ACHN (cell line): ENCODE data around the gene TNFRSF21.

Experiments
- DNase-seq: peaks from one replicate; pipeline ENCODE4 v3.0.0-alpha.2; 2015
- in situ Hi-C: cut with HindIII; loops from 2 replicates; pipeline ENCODE4 v1.10.0; 2017; ENCODE audit warnings: low sequenced_read_pairs, low pct_ligation_motif_present, low pct_unique_long_range_greater_than_20kb

Gene TNFRSF21

GRCh38 chr6:47262231-47262630, 47.5 kb downstream of the TNFRSF21 start:
- DNase-seq: no peak

GRCh38 chr6:47261191-47261590, 48.5 kb downstream of the TNFRSF21 start:
- in situ Hi-C loops: no loop called here

More at GRCh38 chr6:47262231-47262630, 47.5 kb downstream of the TNFRSF21 start:
- in situ Hi-C loops: no loop called here

DNA sequence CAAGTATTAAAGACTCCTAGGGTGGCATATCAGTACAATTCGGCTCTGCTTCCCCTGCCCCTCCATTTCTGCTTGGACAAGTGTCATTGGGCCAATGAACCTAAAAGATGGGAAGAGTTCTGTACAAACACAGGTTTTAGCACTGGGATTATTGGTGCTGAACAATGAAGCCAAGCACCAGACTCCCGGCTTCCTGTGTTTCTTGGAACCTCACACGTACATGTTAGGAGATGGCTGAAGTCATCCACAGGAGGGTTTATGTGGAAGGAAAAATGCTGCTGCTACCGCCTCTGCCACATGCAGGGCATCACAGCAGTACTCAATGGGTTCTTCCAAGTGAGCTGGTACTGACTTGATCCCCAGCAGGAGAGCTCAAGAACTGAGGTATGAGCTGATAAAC, 49.7 kb downstream of the TNFRSF21 start:
- in situ Hi-C loops: no loop called here
- no peak for DNase-seq

More at GRCh38 chr6:47261191-47261590, 48.5 kb downstream of the TNFRSF21 start:
- no peak for DNase-seq

- no peak for DNase-seq
- in situ Hi-C loops: no loop called here
Observed at GRCh38 chr6:47258724-47259347, 50.9 kb downstream of the TNFRSF21 start.

- in situ Hi-C loops: no loop called here
- DNase-seq: no peak
Observed at GRCh38 chr6:47256981-47257730, 52.5 kb downstream of the TNFRSF21 start.

DNA sequence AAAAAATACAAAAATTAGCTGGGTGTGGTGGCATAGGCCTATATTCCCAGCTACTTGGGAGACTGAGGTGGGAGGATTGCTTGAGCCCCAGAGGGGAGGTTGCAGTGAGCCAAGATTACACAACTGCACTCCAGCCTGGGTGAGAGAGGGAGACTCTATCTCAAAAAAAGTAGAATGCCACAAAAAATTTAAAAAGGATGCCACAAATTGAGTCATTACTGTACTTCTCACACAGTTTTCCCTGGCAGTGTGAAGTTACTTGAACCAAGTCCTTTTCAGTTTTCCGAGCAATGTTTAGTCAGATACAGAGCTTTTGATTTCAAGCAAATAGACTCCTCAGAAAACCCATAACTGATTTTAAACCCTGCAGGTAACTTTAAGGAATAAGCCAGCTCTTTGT, 53.3 kb downstream of the TNFRSF21 start:
- in situ Hi-C loops: no loop called here
- DNase-seq: no peak

DNA sequence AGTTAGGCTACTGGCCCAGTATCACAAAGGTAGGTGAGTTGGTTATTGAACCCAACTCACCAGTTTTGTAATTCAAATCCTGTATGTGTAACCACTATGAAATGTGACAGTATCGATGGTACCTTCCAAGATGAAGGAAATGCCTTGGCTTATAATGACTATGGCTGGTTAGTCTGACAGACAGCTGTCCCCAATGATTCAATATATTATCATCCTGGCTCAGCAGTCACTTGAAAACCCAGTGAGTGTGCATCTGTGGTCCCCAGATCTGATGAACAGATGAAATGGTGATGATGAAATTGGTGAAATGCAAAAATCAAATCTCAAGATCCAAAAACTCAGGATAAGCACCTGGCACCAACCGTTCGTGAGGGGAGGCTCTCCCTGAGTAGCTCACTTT, 54.8 kb downstream of the TNFRSF21 start:
- in situ Hi-C loops: no loop called here

GRCh38 chr6:47254051-47254450, 55.7 kb downstream of the TNFRSF21 start:
- DNase-seq: no peak
- in situ Hi-C loops: no loop called here

More for the DNA sequence above, 54.8 kb downstream of the TNFRSF21 start:
- no peak for DNase-seq

DNA sequence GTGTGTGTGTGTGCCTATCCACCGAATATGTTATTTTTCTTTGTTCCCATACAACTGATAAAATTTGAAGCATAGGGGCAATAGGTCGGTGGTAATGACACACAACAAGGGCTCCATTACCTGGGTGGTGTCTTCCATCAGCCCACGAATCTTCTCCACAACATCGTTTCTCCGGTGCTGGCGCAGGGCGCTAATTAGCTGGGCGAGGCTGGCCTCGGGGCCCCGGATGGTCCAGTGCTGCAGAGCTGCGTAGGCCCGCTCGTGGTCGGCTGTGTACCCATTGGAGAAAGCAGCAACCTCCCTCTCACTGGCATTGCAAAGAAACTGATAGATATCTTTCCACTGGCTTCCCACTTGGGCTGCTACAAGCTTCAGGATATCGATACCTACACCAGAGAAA, 56.6 kb downstream of the TNFRSF21 start:
- in situ Hi-C loops: no loop called here
- DNase-seq: no peak

DNA sequence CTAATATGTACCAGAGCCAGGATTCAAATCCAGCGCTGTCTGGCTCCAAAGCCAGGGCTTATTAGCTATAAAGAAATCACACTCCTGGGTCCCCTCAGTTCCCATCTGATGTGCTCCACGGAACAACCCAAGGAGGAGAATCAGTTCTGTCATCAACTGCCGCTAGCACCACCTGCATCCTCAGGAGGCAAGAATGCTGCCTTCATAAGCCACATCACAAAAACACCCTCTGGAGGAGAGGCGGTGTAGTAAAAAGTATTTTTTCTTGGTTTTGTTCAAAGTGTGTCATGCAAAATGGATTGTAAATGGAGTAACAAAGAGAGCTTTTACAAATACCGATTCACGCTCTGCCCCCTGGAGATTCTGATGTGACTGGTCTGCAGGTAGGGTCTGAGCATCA, 57.1 kb downstream of the TNFRSF21 start:
- in situ Hi-C loops: no loop called here
- DNase-seq: no peak

- no peak for DNase-seq
- in situ Hi-C loops: no loop called here
Observed at GRCh38 chr6:47251396-47251795, 58.3 kb downstream of the TNFRSF21 start.

DNA sequence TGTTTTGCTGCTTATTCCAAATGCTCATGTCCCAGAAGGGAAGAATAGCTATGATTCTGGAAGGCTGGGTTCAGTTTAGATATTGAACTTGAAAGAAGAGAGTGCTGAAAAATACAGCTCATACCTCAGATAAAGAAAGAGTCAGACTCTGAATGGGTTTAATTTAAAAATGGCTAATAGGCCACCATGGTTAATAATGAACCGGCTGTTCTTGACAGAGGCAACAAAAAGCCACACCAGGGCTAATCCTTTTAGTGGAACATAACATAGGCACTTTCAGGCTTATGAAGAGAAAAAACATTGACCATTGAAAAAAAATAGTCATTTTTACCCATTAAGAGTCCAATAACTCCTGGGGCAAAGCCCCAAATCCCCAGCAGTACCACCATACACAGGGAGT, 59.4 kb downstream of the TNFRSF21 start:
- in situ Hi-C loops: no loop called here
- DNase-seq: no peak

GRCh38 chr6:47248446-47248845, 61.3 kb downstream of the TNFRSF21 start:
- DNase-seq: no peak
- in situ Hi-C loops: no loop called here

DNA sequence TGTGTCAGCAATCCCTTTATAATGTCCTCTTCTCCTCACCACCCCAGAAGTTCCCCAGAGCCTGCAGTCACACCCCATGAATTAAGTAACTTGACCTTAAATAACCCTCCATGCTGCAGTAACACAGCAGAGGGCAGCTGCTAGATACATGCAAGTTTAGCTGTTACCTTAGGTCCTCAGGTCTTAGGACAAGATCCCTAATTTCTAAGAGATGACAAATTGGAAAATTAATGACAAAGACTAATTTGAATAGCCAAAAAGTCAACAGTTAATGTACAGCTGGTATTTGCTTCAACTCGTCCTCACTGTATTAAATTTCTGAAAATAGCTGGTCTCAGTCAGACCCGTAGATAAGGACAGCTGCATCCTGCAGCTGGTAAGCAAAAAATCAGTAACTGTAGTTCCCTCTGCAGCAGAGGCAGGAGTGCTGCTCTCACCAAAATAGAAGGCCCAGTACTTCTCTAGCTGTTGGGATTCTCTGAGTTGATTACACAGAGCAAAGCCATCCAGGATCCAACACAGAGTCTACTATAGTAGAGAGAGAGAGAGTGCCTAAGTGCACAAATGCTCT, 62.4 kb downstream of the TNFRSF21 start:
- DNase-seq: no peak
- in situ Hi-C loops: no loop called here

GRCh38 chr6:47246551-47246950, 63.2 kb downstream of the TNFRSF21 start:
- in situ Hi-C loops: no loop called here
- no peak for DNase-seq

DNA sequence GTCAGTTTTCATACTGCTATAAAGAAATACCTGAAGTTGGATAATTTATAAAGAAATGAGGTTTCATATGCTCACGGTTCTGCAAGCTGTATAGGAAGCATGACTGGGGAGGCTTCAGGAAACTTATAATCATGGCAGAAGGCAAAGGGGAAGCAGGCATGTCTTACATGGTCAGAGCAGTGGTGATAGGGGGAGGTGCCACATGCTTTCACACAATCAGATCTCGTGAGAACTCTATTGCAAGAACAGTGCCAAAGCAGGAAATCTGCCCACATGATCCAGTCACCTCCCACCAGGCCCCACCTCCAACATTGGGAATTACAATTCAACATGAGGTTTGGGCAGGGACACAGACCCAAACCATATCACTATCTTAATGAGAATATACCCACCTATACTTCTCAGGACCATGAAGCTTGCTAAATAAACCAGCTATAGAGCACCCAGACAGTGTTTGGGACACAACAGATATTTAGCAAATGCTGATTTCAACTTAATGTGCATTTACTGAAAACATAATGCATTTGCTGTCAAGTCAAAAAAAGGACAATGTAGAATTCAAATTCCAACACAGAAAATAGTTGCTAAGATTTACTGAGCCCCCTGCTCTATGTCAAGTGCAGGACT, 63.8 kb downstream of the TNFRSF21 start:
- DNase-seq: no peak
- in situ Hi-C loops: no loop called here

- DNase-seq: peak; percentile 82
- in situ Hi-C loops: no loop called here
Observed at GRCh38 chr6:47242483-47243386, 67.0 kb downstream of the TNFRSF21 start.

DNA sequence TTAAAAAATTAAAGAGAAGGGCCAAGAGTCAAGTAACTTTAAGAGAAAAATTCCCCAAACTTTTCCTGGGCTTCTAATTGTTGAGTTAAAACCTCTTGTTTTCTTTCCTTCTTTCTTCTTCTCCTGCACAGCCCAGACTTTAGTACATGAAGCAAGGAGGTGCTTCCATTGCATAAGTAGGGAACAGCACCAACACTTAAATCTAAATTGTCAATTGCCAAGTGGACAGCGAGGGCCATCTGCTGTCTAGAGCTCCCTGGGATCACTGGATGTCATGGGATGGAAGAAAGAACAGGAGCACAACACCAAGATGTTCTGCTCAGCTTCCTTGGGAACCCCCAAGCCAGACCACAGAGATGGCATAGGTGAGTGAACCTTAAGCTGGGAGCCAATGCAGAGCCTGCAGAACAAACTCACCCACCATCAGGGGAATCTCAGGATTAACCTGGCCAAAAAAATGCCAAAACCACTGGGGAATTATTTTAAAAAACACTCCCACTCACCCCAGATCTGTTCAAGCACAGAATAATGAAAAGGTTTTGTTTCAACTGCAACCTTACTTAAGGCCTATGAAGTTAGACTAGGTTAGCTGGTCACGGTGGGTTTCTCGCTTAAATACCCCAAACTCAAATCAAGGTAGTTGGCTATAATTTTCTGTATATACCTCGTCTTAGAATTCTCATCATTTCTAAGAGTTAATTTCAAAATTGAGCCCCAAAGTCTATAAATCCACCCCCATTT, 67.8 kb downstream of the TNFRSF21 start:
- DNase-seq: no peak
- in situ Hi-C loops: no loop called here
